ENCODE data around the gene THAP9.

DNA sequence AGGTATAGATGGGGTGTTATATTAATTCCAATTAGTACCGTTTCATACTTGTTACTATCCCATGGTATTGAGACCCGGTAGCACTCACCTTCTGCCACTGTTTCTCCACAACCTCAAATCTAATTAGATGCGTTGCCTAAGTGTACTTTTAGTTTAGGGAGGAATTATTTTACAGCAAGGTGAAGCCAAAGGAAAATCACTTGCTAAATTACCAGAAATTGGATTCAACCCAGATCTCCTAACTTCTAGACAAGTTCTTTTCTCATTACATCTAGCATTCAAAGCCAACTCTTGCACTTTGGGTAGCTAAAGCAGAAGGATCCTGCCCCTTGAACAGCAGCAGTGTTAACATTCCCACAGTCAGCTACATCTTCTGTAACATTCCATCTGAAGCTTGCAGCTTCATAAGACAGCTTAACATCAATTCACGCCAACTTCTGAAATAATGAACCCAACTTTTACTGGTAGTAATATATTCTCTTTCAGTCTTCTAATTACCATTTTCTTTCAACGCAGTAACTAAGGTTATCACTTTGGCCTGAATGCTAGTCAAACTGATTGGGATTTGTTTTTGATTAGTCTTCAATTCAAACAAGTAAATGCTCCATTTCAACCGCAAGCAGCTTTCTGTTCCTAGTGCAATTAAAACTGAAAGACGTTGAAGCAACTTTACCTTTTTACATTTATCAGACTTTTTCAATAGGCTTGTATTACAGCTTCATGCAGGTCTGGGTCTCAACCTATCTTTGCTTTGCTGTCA, 8.6 kb upstream of the THAP9 start:
- TF ChIP-seq POLR2A (IDR thresholded peaks at IDR 0.05): no peak
- TF ChIP-seq, protein P1, sequence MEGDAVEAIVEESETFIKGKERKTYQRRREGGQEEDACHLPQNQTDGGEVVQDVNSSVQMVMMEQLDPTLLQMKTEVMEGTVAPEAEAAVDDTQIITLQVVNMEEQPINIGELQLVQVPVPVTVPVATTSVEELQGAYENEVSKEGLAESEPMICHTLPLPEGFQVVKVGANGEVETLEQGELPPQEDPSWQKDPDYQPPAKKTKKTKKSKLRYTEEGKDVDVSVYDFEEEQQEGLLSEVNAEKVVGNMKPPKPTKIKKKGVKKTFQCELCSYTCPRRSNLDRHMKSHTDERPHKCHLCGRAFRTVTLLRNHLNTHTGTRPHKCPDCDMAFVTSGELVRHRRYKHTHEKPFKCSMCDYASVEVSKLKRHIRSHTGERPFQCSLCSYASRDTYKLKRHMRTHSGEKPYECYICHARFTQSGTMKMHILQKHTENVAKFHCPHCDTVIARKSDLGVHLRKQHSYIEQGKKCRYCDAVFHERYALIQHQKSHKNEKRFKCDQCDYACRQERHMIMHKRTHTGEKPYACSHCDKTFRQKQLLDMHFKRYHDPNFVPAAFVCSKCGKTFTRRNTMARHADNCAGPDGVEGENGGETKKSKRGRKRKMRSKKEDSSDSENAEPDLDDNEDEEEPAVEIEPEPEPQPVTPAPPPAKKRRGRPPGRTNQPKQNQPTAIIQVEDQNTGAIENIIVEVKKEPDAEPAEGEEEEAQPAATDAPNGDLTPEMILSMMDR (IDR thresholded peaks at IDR 0.05): no peak
